Stimulated activated CD8-positive, alpha-beta memory T cell treated with anti-CD3 and anti-CD28 coated beads, Interleukin-7, amount 100 ng/mL, for 4 hours (primary cell): Measurements from ENCODE around the gene CSTPP1.
"Not testable (repeated sequence)": the region's sequence is repeated elsewhere in the genome, so short reads cannot be mapped to it uniquely, and the experiment has no call there.

ENCODE experiments used
- DNase-seq, 2 donors: peaks; one replicate each; pipeline ENCODE4 v3.0.0-alpha.2; 2020; ENCODE audit warnings: low read depth in 2 of 2

CSTPP1 gene

GRCh38 chr11:47099214-47099917 is 162.8 kb downstream of the CSTPP1 start:
- no peak for DNase-seq

GRCh38 chr11:47099918-47100315 is 163.4 kb downstream of the CSTPP1 start:
- no peak for DNase-seq

- no peak for DNase-seq
Observed at GRCh38 chr11:47101406-47101805, 164.8 kb downstream of the CSTPP1 start.

GRCh38 chr11:47104261-47104950 is 167.8 kb downstream of the CSTPP1 start:
- no peak for DNase-seq

- no peak for DNase-seq
Observed at GRCh38 chr11:47105541-47105940, 169.0 kb downstream of the CSTPP1 start.

GRCh38 chr11:47105974-47106373 is 169.4 kb downstream of the CSTPP1 start:
- no peak for DNase-seq

- DNase-seq, result no peak
Observed at GRCh38 chr11:47106798-47107411, 170.3 kb downstream of the CSTPP1 start.

- no peak for DNase-seq
Observed at GRCh38 chr11:47107744-47108143, 171.2 kb downstream of the CSTPP1 start.

- no peak for DNase-seq
Observed at GRCh38 chr11:47108214-47108613, 171.7 kb downstream of the CSTPP1 start.

GRCh38 chr11:47109051-47109726 is 172.6 kb downstream of the CSTPP1 start:
- no peak for DNase-seq

- DNase-seq, result no peak
Observed at GRCh38 chr11:47109727-47110246, 173.2 kb downstream of the CSTPP1 start.

GRCh38 chr11:47111318-47111804 is 174.8 kb downstream of the CSTPP1 start:
- no peak for DNase-seq

GRCh38 chr11:47112941-47113340 is 176.4 kb downstream of the CSTPP1 start:
- DNase-seq, result not testable (repeated sequence)

GRCh38 chr11:47118958-47119688 is 182.6 kb downstream of the CSTPP1 start:
- peak in 1 of 2 donors; percentile 2 for DNase-seq

- no peak for DNase-seq
Observed at GRCh38 chr11:47121056-47121455, 184.5 kb downstream of the CSTPP1 start.

GRCh38 chr11:47121731-47122130 is 185.2 kb downstream of the CSTPP1 start:
- no peak for DNase-seq

GRCh38 chr11:47123094-47123493 is 186.5 kb downstream of the CSTPP1 start:
- no peak for DNase-seq

GRCh38 chr11:47124675-47125074 is 188.1 kb downstream of the CSTPP1 start:
- no peak for DNase-seq

- no peak for DNase-seq
Observed at GRCh38 chr11:47125083-47125482, 188.5 kb downstream of the CSTPP1 start.

- DNase-seq, result no peak
Observed at GRCh38 chr11:47127213-47127612, 190.7 kb downstream of the CSTPP1 start.

- no peak for DNase-seq
Observed at GRCh38 chr11:47130543-47130942, 194.0 kb downstream of the CSTPP1 start.
